Liver (tissue), 9 donors: Measurements from ENCODE around the gene CCBE1. TPM values are rescaled to one million over a fixed set of nuclear protein-coding genes. Genes with fewer than 3 reads are reported as not detected.

Experiments used
- DNase-seq: peaks from one replicate; pipeline ENCODE4 v3.0.0-alpha.2; 2017; ENCODE audit warnings: low spot score
- H3K27ac ChIP-seq, 2 donors: one replicate each; pipeline ENCODE4 v1.7.0; 2013; ENCODE audit warnings: inconsistent platforms in 2 of 2, low read length in 2 of 2, control low read depth in 1 of 2, low read depth in 1 of 2, mild to moderate bottlenecking in 1 of 2
- H3K27me3 ChIP-seq, 4 donors: one replicate each; pipeline versions ENCODE4 v1.6.1 to v1.7.0; 2013; ENCODE audit warnings: low read length in 3 of 4, inconsistent platforms in 1 of 4, mild to moderate bottlenecking in 1 of 4, moderate library complexity in 1 of 4; ENCODE audit not compliant: control insufficient read depth in 4 of 4, insufficient read depth in 4 of 4
- H3K36me3 ChIP-seq, 4 donors: one replicate each; pipeline versions ENCODE4 v1.6.1 to v1.7.0; 2013; ENCODE audit warnings: low read length in 3 of 4, mild to moderate bottlenecking in 3 of 4, low read depth in 1 of 4, moderate library complexity in 1 of 4; ENCODE audit not compliant: control insufficient read depth in 4 of 4, insufficient read depth in 3 of 4
- H3K4me1 ChIP-seq, 4 donors: one replicate each; pipeline versions ENCODE4 v1.6.1 to v1.7.0; 2013; ENCODE audit warnings: low read length in 3 of 4, mild to moderate bottlenecking in 3 of 4, moderate library complexity in 1 of 4; ENCODE audit not compliant: control insufficient read depth in 4 of 4, insufficient read depth in 4 of 4
- H3K4me3 ChIP-seq, 3 donors: one replicate each; pipeline versions ENCODE4 v1.6.1 to v1.7.0; 2013; ENCODE audit warnings: low read length in 3 of 3, control low read depth in 1 of 3, low read depth in 1 of 3, mild to moderate bottlenecking in 1 of 3
- H3K9ac ChIP-seq, 2 donors: one replicate each; pipeline ENCODE4 v1.7.0; 2013; ENCODE audit warnings: low read length in 2 of 2, mild to moderate bottlenecking in 2 of 2, moderate library complexity in 2 of 2, control low read depth in 1 of 2, low read depth in 1 of 2
- H3K9me3 ChIP-seq, 4 donors: one replicate each; pipeline versions ENCODE4 v1.6.1 to v1.7.0; 2013; ENCODE audit warnings: low read length in 3 of 4; ENCODE audit not compliant: control insufficient read depth in 4 of 4
- EGR1 ChIP-seq, 2 donors: IDR thresholded peaks; 2 replicates each; pipeline ENCODE4 v1.6.1; 2016 to 2018; ENCODE audit warnings: antibody characterized with exemption in 2 of 2, low read depth in 2 of 2
- FOXA1 ChIP-seq: IDR thresholded peaks from 2 replicates; pipeline ENCODE4 v1.6.1; 2016; ENCODE audit warnings: antibody characterized with exemption
- FOXA2 ChIP-seq: IDR thresholded peaks from 2 replicates; pipeline ENCODE4 v1.6.1; 2016; ENCODE audit warnings: antibody characterized with exemption
- GABPA ChIP-seq, 2 donors: IDR thresholded peaks in 1 of 2; conservative IDR thresholded peaks in 1 of 2; 2 replicates each; pipeline ENCODE4 v1.6.1; 2016; ENCODE audit warnings: antibody characterized with exemption in 2 of 2, mild to moderate bottlenecking in 1 of 2, moderate library complexity in 1 of 2
- HNF4A ChIP-seq, 2 donors: conservative IDR thresholded peaks; 2 replicates each; pipeline ENCODE4 v1.6.1; 2016; ENCODE audit warnings: antibody characterized with exemption in 2 of 2, mild to moderate bottlenecking in 2 of 2
- HNF4G ChIP-seq: IDR thresholded peaks from 2 replicates; pipeline ENCODE4 v1.6.1; 2016; ENCODE audit warnings: antibody characterized with exemption
- JUND ChIP-seq, 2 donors: IDR thresholded peaks; 2 replicates each; pipeline ENCODE4 v1.6.1; 2016; ENCODE audit warnings: antibody characterized with exemption in 2 of 2
- NR2F2 ChIP-seq: IDR thresholded peaks from 2 replicates; pipeline ENCODE4 v1.6.1; 2016; ENCODE audit warnings: antibody characterized with exemption
- RAD21 ChIP-seq, 2 donors: IDR thresholded peaks; 2 replicates each; pipeline ENCODE4 v1.6.1; 2016; ENCODE audit warnings: antibody characterized with exemption in 2 of 2, mild to moderate bottlenecking in 2 of 2
- RXRA ChIP-seq, 2 donors: IDR thresholded peaks; 2 replicates each; pipeline ENCODE4 v1.6.1; 2017 to 2018; ENCODE audit warnings: antibody characterized with exemption in 2 of 2, mild to moderate bottlenecking in 1 of 2
- SP1 ChIP-seq: IDR thresholded peaks from 2 replicates; pipeline ENCODE4 v1.6.1; 2018; ENCODE audit warnings: antibody characterized with exemption, mild to moderate bottlenecking
- TAF1 ChIP-seq: conservative IDR thresholded peaks from 2 replicates; pipeline ENCODE4 v1.6.1; 2016; ENCODE audit warnings: antibody characterized with exemption, mild to moderate bottlenecking
- YY1 ChIP-seq: IDR thresholded peaks from 2 replicates; pipeline ENCODE4 v1.6.1; 2016; ENCODE audit warnings: antibody characterized with exemption, mild to moderate bottlenecking
- WGBS: extraction: QIAGEN DNeasy Blood & Tissue Kit; methylation state at CpG from one replicate; pipeline ENCODE4 v1.1.7; 2013; 5-methylcytosine and 5-hydroxymethylcytosine counted together
- polyA plus RNA-seq, 2 donors: library from polyadenylated mRNA; stranded (reverse) in 1 of 2; unstranded in 1 of 2; fragments of 200-250 nt in 1 of 2; fragments of >200 nt in 1 of 2; fragmentation: Nextera tagmentation in 1 of 2; extraction: Ambion mirVana in 1 of 2; gene quantifications; one replicate each; pipeline versions ENCODE4 v1.2.1 to v1.2.3, GENCODE V29; 2013 to 2015
- total RNA-seq, 2 donors: library from RNA; depleted of rRNA; stranded (reverse); fragments of >200 nt; gene quantifications; one replicate each; pipeline ENCODE4 v1.2.3, GENCODE V29; 2014
- TF ChIP-seq, protein P1 (sequence below): IDR thresholded peaks from 2 replicates; pipeline ENCODE4 v1.6.1; 2016; ENCODE audit warnings: antibody characterized with exemption
- TF ChIP-seq, protein P2 (sequence below): fragments of 150-350 bp; IDR thresholded peaks from 2 replicates; pipeline ENCODE4 v1.5.1; 2017; ENCODE audit warnings: improper control_type of control experiment, low read depth, low read length; ENCODE audit not compliant: missing input control
- TF ChIP-seq, protein P3 (sequence below): IDR thresholded peaks from 2 replicates; pipeline ENCODE4 v1.6.1; 2016; ENCODE audit warnings: antibody characterized with exemption
- TF ChIP-seq, protein P4 (sequence below): IDR thresholded peaks from 2 replicates; pipeline ENCODE4 v1.6.1; 2016; ENCODE audit warnings: antibody characterized with exemption
- TF ChIP-seq, protein P5 (sequence below): IDR thresholded peaks from 2 replicates; pipeline ENCODE4 v1.6.1; 2016; ENCODE audit warnings: antibody characterized with exemption, mild to moderate bottlenecking
- donor health status: healthy.
- donor health status: healthy.
- donor health status: healthy.
- donor health status: healthy.
- donor health status: healthy.

CCBE1 gene
- total and polyA plus RNA-seq, 4 donors: 1.8 to 2.6 (median 2.2) TPM

DNA sequence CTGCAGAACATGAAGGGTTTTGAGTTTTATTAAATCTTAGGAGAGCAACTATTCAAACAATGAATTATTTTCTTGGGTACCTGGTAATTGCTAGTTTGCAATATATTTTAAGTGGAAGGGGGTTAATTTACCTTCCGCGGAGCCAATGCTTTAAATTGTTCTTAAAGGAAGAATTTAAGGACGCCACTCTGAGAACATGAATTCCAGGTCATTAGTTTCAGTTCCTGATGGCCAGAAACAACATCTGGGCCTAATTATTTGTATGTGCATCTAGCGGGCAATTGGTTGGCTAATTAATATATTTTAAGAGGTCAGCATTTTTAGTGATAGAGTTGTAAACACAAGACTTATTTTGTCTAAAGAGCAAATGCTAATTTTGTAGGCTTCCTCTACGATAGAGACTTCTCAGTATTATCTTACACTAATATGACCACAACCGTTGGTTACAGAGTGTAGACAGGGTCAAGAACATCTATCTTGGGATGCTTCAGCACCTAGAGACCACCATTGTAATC lies 40.8 kb downstream of the CCBE1 start:
- WGBS: 84% methylated on average over 6 of the region's 6 CpGs
- DNase-seq: no peak

More for the DNA sequence above, 40.8 kb downstream of the CCBE1 start:
- Histone ChIP-seq H3K9ac (no peak overlapping the region), H3K36me3 (no peaks in the 10 kb centered on the region), H3K9me3 (no peaks in the 10 kb centered on the region), H3K4me3 (no peak overlapping the region), H3K27me3 (peaks cover 0 to 4% (median 0%) of the 10 kb centered on the region in 4 donors), H3K27ac (no peak overlapping the region), H3K4me1 (no peaks in the 10 kb centered on the region)
- TF ChIP-seq NR2F2 (no peak), FOXA1 (no peak), FOXA2 (no peak), GABPA (IDR thresholded peaks at IDR 0.05 in 1 of 2, conservative IDR thresholded peaks at IDR 0.05 in 1 of 2) (no peak), HNF4A (conservative IDR thresholded peaks at IDR 0.05) (no peak), RXRA (IDR thresholded peaks at IDR 0.05) (no peak), JUND (IDR thresholded peaks at IDR 0.05) (no peak), YY1 (no peak), HNF4G (no peak), RAD21 (IDR thresholded peaks at IDR 0.05) (no peak), TAF1 (no peak), SP1 (no peak), EGR1 (IDR thresholded peaks at IDR 0.05; ENCODE audit: low read depth in 2 of 2) (no peak)
- TF ChIP-seq, protein P1, sequence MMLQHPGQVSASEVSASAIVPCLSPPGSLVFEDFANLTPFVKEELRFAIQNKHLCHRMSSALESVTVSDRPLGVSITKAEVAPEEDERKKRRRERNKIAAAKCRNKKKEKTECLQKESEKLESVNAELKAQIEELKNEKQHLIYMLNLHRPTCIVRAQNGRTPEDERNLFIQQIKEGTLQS: no peak
- TF ChIP-seq, protein P2, sequence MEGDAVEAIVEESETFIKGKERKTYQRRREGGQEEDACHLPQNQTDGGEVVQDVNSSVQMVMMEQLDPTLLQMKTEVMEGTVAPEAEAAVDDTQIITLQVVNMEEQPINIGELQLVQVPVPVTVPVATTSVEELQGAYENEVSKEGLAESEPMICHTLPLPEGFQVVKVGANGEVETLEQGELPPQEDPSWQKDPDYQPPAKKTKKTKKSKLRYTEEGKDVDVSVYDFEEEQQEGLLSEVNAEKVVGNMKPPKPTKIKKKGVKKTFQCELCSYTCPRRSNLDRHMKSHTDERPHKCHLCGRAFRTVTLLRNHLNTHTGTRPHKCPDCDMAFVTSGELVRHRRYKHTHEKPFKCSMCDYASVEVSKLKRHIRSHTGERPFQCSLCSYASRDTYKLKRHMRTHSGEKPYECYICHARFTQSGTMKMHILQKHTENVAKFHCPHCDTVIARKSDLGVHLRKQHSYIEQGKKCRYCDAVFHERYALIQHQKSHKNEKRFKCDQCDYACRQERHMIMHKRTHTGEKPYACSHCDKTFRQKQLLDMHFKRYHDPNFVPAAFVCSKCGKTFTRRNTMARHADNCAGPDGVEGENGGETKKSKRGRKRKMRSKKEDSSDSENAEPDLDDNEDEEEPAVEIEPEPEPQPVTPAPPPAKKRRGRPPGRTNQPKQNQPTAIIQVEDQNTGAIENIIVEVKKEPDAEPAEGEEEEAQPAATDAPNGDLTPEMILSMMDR: no peak
- TF ChIP-seq, protein P3, sequence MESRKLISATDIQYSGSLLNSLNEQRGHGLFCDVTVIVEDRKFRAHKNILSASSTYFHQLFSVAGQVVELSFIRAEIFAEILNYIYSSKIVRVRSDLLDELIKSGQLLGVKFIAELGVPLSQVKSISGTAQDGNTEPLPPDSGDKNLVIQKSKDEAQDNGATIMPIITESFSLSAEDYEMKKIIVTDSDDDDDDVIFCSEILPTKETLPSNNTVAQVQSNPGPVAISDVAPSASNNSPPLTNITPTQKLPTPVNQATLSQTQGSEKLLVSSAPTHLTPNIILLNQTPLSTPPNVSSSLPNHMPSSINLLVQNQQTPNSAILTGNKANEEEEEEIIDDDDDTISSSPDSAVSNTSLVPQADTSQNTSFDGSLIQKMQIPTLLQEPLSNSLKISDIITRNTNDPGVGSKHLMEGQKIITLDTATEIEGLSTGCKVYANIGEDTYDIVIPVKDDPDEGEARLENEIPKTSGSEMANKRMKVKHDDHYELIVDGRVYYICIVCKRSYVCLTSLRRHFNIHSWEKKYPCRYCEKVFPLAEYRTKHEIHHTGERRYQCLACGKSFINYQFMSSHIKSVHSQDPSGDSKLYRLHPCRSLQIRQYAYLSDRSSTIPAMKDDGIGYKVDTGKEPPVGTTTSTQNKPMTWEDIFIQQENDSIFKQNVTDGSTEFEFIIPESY: no peak
- TF ChIP-seq, protein P4, sequence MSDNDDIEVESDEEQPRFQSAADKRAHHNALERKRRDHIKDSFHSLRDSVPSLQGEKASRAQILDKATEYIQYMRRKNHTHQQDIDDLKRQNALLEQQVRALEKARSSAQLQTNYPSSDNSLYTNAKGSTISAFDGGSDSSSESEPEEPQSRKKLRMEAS: no peak
- TF ChIP-seq, protein P5, sequence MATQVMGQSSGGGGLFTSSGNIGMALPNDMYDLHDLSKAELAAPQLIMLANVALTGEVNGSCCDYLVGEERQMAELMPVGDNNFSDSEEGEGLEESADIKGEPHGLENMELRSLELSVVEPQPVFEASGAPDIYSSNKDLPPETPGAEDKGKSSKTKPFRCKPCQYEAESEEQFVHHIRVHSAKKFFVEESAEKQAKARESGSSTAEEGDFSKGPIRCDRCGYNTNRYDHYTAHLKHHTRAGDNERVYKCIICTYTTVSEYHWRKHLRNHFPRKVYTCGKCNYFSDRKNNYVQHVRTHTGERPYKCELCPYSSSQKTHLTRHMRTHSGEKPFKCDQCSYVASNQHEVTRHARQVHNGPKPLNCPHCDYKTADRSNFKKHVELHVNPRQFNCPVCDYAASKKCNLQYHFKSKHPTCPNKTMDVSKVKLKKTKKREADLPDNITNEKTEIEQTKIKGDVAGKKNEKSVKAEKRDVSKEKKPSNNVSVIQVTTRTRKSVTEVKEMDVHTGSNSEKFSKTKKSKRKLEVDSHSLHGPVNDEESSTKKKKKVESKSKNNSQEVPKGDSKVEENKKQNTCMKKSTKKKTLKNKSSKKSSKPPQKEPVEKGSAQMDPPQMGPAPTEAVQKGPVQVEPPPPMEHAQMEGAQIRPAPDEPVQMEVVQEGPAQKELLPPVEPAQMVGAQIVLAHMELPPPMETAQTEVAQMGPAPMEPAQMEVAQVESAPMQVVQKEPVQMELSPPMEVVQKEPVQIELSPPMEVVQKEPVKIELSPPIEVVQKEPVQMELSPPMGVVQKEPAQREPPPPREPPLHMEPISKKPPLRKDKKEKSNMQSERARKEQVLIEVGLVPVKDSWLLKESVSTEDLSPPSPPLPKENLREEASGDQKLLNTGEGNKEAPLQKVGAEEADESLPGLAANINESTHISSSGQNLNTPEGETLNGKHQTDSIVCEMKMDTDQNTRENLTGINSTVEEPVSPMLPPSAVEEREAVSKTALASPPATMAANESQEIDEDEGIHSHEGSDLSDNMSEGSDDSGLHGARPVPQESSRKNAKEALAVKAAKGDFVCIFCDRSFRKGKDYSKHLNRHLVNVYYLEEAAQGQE: no peak
